ENCODE measurements around the gene GCK.

Gene GCK

DNA sequence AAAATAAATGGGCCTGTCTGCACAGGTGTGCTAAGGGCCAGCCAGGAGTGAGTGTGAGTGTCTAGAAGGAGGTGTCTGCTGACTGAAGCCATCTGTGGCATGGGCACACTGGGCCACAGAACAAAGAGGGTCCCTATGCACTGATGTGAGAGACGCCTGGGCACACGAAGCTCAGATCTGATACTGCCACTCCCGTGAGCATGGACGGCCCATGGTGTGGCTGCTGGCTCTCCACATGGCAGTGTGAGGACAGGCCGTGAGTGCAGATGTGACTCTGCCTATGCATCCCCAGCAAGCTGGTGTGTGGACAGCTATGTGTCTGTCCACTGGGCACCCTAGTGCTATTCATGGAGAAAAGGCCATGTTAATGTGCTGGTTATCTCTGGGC is 35.3 kb downstream of the GCK start:
- DNase-seq = no peak

DNA sequence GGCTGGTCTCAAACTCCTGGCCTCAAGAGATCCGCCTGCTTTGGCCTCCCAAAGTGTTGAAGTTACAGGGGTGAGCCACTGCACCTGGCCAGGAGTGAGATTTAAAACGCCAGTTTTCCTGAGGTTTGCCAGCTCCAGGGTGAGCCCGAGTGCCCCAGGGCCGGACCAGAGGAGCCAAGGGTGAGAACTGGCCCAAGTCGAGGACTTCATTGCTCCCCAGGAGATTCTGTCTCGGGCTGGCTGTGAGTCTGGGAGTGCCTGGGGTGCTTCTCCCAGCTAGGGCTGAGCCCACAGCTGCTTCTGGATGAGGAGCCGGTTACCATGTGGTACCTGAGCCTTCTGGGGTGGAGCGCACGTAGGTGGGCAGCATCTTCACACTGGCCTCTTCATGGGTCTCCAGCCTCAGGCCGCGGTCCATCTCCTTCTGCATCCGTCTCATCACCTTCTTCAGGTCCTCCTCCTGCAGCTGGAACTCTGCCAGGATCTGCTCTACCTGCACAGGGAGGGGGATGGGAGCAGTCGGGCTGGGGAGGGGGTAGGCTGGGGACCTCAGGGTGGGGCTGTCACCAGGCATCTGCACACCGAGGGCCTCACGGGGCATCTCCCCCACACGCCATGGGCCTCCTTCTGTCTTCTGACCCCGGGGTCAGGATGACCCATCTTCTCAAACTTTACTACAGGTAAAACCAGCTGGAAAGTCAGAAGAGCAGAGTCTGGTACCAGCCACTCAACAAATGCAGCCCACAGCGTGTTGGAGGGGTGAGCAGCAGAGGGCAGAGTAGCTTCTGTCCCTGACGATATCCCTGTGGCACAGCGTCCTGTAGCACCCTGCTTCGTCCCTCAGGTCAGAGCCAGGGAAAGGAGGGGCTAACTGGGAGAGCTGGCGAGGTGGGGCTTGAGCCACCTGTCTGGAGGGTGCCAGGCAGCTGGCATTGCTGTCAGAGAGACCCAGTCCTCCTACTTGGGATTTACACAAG is 36.0 kb downstream of the GCK start:
- DNase-seq = no peak

DNA sequence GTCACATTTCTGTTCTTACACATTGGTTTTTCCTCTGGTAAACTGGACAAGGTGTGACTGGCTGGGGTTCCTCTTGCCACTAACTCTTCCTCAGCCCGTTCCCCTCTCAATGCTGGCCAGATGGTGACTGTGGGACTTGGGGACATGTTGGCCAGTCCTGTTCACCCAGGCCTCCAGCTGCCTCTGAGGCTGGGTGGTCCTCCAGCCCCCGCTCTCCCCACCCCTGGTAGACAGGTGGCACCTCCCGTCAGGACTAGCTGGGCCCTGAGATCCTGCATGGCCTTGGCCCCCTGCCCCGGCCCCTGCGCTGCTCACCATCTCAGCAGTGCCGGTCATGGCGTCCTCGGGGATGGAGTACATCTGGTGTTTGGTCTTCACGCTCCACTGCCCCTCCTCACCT is 37.3 kb downstream of the GCK start:
- DNase-seq = no peak

DNA sequence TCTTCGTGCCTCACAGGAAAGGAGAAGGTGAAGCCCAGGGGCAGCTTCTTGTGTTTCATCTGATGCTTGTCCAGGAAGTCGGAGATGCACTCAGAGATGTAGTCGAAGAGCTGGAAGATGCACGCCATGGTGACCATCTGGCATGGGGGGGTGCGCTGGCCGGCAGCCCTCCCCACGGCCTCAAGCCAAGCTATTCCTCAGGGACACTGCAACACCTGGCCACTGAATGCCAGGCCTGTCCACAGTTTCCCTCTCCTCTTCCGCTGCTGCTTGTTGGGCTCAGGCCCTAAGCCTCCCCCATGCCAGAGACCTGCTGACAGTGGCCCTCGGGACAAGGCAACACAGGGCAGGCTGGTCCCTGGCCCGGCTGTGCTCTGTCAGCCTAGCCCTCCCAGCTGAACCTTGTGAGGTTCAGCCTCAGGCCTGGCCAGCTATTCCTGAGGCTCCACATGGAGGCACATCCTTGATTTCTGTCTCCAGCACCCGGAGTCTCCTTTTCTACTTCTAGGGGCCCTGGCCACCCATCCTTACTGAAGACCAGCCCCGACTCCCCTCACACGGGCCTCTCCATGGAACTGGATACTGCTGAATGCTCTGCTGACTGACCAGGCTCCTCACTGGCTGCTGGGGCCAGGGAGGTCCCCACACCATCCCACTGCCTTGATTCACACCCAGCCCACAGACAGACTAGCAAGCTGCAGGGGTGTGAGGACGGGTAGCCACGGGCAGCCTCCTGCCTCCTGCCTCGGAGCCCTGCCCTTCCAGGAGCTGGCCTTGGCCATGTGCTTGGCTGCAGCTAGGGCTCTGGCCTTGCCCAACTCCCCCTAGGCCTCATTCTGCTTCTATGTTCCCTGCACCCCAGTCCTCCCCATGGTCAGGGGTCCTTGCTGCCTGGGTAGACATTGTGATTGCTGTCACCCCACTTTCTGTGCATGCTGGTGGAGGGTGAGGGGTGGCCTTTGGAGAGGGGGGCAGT is 38.0 kb downstream of the GCK start:
- no peak for DNase-seq

DNA sequence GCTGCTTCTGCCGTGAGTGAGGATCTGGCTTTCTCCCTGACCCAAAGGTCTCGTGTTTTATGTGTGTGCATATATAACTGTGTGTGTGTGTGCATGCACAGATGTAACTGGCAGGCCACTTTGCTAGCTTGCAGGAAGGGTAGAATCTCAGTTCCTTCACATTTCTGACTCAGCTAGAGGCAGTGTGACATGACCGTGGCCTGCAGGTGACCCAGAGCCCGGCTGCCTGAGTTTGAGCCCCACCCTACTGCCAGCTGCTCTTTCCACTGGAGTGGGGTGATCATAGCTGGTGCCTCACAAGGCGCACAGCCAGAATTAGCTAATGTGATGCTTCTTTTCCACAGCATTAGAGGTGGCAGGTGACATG is 38.8 kb downstream of the GCK start:
- DNase-seq = no peak

DNA sequence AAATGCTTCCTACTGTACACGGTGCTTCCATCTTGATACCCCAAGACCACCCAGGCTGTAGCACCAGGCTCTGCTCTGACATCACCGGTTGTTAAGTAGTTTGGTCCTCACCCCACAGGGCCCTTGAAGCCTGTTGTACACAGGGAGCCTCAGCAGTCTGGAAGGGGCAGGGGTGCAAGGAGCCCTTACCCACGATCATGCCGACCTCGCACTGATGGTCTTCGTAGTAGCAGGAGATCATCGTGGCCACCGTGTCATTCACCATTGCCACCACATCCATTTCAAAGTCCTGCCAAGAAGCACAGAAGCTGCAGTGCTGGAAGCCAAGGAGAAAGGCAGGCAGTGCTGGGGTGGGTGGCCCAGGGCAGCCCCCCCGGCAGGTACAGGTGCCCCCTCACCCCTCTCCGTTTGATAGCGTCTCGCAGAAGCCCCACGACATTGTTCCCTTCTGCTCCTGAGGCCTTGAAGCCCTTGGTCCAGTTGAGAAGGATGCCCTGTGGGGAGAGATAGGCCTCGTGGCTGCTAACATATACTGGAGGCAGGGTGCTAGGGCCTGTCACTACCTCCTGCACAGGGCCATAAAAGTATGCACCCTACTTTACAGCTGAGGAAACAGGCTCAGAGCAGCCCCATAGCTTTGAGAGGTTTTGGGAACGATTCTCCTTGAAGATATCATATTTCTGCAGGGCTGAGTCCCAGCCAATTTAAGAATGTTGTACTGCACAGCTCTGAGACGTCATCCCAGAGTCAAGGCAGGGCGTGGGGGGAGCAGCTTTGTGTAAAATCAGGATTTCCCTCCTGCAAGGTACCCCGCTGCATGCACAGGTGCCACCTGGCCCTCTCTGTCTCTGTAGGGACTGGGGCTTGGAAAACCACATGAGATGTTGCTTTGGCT is 39.4 kb downstream of the GCK start:
- DNase-seq = no peak

DNA sequence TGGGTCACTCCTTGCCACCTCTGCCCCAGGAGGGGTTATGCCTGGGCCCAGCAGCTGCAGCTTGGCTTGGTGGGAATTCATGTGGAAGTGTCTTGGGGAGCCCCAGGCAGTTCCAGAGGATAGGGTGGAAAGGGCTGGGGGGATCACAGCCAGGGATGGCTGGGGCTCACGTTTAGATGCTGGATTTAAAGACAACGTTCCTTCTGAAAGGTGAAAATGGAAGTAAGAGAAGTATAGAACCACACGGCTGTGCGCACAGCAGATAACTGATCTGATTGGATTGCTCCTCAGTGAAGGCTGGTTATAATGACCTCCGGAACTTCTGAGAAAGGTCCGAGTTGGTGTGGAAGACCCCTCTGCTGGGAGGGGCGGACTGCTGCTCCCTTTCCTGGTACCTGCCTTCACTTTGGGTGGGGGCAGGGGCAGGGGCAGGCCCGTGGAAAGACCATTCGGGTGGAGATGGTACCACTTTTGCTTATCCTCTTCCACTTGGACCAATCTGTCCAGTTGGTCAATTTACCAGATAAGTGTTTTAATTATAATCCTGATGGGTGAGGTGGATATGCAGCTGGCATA is 40.2 kb downstream of the GCK start:
- no peak for DNase-seq

DNA sequence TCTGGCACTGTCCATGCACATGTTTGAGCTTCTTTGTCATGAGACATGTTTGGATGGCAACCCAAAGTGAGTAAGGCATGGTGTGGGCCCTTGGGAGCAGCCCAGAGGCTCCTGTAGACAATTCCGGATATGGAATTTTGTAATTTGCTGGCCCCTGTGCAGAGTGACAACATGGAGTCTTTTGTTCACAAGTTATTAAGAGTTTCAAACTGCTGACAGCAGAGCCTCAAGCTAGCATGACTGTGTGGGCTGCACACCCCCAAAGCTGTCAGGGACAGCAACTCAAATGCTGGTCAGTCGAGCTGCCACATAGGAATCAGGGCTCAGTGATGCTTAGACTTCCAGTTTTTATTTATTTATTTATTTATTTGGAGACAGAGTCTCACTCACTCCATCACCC is 41.1 kb downstream of the GCK start:
- DNase-seq = no peak

DNA sequence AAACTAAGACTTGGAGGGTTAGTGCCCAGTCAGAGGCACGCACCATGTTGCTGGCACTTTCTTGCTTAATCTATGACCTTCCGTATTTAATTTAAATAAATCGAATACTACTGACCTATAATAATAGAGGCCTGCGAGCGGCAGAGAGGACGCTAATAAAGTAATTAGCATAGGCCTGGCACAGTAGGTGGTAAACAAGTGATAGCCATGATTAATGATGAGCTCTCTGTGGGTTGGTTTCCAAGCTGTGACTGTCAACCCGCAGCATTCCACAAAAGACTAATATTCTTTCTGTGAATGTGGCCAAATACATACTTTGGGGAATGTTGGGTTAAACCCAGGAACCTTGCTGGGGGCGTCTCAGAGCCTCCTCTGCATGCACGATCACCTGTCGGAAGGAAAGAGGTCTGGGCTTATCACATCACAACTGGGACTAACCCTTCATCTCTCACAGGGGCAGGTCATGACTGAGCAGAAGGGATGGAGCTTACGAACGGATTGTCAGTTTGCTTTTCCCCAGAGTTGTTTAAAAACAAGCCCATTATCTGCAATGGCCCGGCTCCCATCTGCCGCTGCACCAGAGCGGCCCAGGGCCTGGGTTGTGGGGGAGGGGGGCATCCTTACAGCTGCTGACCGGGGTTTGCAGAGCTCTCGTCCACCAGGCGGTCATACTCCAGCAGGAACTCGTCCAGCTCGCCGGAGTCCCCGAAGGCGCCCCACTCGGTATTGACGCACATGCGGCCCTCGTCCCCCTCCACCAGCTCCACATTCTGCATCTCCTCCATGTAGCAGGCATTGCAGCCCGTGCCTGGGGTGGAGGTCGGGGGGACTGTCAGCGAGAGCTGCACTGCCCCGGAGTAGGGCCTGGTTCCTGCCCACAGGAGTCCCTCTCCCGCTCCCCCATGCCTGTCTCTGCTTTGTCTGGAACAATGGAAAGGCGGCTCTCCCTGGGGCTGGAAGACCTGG is 41.9 kb downstream of the GCK start:
- no peak for DNase-seq

DNA sequence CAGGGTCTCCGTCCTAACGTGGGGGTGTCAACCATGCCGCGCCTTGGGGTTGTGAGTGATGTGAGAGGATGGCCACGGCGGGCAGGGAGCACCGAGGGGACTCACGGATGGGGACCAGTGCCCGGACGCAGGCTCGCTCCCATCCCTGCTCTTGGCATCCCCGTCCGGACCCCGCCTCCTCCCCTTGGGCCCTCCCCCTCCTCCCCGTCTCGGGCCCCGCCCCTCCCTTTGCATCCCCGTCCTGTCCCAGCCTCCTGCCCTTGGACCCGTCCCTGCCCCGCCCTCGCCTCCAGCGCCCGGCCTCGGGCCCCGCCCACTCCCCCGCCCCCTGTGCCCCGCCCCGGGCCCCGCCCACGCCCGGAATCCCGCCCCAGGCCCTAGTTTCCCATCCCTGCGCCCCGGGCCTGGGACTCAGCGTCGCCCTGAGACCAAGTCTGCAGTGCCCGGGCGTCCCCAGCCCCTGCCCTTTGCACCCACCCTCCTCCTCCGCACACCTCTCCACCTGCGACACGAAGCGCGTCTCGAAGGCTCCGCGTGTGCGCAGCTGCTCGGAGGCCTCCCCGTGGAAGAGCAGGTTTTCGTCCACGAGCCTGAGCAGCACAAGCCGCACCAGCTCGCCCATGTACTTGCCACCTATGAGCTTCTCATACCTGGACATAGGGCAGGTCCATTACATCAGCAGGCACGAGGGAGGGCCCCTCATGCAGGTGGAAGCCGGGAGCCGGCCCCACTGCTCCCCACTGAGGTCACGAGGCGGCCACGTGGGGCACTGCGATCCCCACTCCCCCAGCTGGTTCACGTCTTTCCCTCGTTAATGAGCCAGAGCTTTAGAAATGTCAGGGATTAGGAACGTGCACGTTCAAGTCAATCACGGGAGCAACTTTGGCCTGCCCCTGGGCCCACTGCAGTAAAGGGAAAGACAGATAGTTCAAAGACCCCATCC is 43.0 kb downstream of the GCK start:
- no peak for DNase-seq

DNA sequence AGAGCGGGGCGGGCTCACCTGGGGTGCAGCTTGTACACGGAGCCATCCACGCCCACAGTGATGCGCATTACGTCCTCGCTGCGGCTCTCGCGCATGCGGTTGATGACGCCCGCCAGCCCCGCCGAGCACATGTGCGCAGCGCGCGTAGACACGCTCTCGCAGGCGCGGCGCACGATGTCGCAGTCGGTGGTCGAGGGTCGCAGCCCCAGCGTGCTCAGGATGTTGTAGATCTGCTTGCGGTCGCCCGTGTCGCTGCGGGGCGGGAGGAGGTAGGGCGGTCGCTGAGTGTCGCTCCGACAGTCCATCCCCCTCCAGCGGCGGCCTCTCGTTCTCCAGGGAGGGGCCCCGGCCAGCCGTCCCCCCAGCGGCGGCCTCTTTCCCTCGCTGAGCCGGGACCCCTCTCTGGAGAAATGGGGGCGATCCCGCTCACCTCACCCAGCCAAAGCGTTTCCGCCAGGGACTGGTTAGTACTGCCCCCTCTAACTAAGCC is 43.7 kb downstream of the GCK start:
- DNase-seq = no peak

DNA sequence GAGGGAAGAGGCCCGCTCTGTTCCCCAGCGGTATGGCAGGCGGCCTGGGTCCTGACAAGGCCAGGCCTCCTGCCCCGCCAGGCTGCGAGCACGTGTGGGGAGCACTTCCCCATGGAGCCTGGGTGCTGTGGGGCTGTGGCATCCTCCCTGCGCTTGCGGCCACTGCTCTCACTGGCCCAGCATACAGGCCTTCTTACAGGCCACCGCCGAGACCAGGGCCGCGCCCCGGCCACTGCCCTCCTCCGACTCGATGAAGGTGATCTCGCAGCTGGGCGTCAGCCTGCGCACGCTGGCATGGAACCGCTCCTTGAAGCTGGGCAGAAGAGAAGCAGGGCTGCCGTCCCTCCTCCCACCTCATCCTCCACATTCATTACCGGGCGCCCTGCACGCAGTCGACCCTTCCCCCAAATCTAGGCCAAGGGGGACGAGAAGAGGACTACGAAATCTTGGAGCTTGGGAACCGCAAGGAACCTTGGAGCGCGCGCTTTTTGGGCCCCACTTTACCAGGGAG is 44.2 kb downstream of the GCK start:
- DNase-seq = no peak

DNA sequence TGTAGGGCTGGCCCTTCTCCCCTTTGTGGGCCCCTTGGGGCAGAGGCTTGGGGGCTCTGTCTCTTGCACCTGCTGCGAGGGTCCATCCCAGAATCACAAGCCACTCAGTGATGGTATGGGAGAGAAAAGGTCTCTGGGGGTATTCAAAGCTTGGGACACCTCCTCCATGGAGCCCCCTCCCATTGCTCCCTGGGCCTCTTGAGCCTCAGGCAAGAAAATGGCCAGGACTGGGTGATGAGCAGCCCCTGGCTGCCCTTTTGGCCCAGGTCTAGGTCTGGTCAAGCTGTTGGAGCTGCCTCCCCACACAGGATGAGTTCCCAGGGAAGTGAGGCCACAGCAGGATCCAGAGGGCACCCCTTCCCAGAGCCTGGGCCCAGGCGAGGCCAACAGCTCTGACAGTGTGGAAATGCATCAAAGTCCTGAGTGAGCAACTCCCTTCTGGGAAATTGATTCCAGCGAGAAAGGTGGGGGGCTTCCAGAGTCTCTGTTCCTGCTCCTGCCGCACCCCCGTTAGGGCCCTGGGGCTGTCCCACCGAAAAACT is 44.7 kb downstream of the GCK start:
- DNase-seq = no peak

DNA sequence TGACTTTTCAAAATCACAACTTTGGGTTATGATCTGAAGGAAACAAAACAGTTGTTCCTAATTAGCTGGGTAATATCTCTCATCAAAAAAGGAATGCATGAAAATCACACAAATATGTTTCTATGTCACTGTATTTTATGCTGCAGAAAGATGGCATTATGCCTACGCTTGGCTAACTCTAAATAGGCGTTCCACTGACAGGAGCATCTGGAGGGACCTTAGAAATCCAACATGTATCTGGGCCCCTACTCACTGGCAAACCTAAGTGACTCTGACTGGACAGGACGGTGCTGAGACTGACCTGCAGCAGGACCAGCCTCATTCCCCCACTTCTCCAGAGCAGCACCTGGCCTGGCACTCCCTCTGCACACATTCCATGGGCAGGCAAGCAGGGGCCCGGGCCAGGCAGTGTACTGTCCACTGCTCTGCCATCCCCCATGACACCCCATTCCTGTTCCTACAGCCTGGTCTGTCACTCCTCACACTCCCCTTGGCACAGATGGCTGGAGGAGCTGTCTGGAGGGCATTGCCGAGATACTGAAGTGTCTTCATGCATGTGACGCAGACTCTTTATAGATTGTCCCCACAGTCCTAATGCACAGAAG is 45.5 kb downstream of the GCK start:
- no peak for DNase-seq

DNA sequence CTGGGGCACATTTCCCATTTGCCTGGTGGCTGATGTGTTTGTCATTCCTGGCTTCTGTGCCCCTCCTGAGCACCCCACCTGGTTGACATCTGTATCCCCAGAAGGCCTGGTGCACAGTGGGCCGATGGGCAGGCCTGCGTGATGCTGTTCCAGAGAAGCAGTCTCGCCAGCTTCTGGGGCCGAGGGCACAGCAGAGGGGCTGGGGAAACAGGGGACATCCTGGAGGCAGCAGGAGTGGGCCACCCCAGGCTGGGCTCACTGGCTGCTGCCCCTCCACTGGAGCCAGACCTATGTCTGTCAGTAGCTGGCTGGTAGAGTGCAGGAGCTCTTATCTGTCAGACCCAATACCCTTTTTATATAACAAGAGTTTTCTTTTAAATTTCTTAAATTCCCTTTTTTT is 47.2 kb downstream of the GCK start:
- DNase-seq = no peak

DNA sequence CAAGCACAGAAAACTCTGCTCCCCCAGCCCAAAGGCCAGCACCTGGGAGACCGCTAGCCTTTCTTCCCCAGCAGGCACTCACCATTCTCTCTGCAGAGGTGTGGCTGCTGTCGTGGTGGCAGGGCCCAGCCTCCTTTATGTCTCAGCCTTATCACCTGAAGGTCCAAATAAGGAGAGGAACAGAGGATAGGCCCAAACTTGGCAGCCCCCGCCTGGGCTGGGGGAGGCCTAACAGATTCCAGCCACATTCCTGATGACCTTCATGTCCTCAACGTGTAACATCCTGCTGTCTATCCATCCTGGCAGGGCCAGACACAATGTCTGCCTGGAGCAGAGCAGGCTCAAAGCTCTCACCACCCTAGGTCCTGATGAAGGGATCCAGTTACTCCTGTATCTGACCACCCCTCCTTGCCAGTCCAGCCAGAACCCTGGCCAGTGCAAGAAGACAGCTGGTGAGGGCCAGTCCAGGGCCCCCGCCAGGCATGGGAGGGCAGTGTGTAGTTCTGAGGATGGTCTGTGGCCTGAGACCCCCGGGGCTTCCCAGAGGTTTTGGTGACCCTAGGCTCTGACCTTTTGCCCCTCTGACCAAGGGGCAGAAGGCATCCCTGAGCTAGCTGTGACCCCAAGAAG is 47.9 kb downstream of the GCK start, which contains the start of gene MYL7:
Gene MYL7, minus strand, starts transcription at position 112 of the 630 bp plus-strand sequence. Its CDS starts 27 bp downstream, at position 85.
- DNase-seq = no peak

DNA sequence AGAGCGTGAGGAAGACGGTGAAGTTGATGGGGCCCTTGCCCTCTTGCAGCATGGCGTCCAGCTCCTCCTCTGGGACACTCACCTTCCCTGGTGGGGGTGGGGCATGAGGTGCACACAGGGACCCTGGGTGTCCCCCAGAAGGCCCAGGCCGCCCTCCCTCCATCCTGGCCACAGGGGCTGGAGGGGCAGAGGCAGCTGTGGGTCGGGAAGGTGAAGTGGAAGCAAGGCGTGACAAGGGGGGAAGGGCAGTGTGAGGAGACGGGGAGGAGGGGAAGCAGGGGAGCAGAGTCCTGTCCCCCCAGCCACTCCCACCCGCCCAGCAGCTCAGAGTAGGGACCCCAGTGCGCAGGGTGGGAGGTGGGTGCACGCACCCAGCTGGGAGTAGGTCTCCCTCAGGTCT is 48.9 kb downstream of the GCK start:
- DNase-seq = no peak

Measured in Kasumi-1 (cell line).